GM18508 (cell line): ENCODE results near the gene EEFSEC.

Experiments
- ATAC-seq: cut with Tn5 transposase; IDR thresholded peaks from one replicate; pipeline ENCODE4 v1.9.1; 2021; ENCODE audit warnings: moderate number of reproducible peaks; ENCODE audit not compliant: insufficient read depth, unreplicated experiment

EEFSEC gene

GRCh38 chr3:128269006-128269775 lies 115.9 kb downstream of the EEFSEC start:
- ATAC-seq = no peak

- ATAC-seq = no peak
Observed at GRCh38 chr3:128269796-128270195, 116.5 kb downstream of the EEFSEC start.

GRCh38 chr3:128270559-128271492 lies 117.5 kb downstream of the EEFSEC start:
- ATAC-seq = no peak

- ATAC-seq = no peak
Observed at GRCh38 chr3:128271536-128272332, 118.5 kb downstream of the EEFSEC start.

- ATAC-seq = no peak
Observed at GRCh38 chr3:128273109-128273840, 120.0 kb downstream of the EEFSEC start.

GRCh38 chr3:128273841-128274573 lies 120.7 kb downstream of the EEFSEC start:
- no peak for ATAC-seq

GRCh38 chr3:128274837-128275236 lies 121.6 kb downstream of the EEFSEC start:
- ATAC-seq = no peak

- ATAC-seq = no peak
Observed at GRCh38 chr3:128275316-128276145, 122.2 kb downstream of the EEFSEC start.

GRCh38 chr3:128276146-128276435 lies 122.8 kb downstream of the EEFSEC start:
- no peak for ATAC-seq

GRCh38 chr3:128276577-128277183 lies 123.4 kb downstream of the EEFSEC start:
- ATAC-seq = no peak

GRCh38 chr3:128277378-128278069 lies 124.2 kb downstream of the EEFSEC start:
- no peak for ATAC-seq

GRCh38 chr3:128278130-128278529 lies 124.8 kb downstream of the EEFSEC start:
- no peak for ATAC-seq

GRCh38 chr3:128278761-128279600 lies 125.7 kb downstream of the EEFSEC start:
- no peak for ATAC-seq

GRCh38 chr3:128279601-128279880 lies 126.3 kb downstream of the EEFSEC start:
- no peak for ATAC-seq

GRCh38 chr3:128280481-128281052 lies 127.3 kb downstream of the EEFSEC start:
- no peak for ATAC-seq

GRCh38 chr3:128281056-128281455 lies 127.8 kb downstream of the EEFSEC start:
- no peak for ATAC-seq
